Hindlimb muscle (tissue), 1 donor: ENCODE data around the gene ARID1A. TPM values are rescaled to one million over a fixed set of nuclear protein-coding genes. Genes with fewer than 3 reads are reported as not detected.
A peak's percentile ranks its signal among the peaks of the same experiment; 100 is the strongest.
"Not testable (repeated sequence)": the region's sequence is repeated elsewhere in the genome, so short reads cannot be mapped to it uniquely, and the experiment has no call there.

Experiments used
- DNase-seq: peaks from one replicate; pipeline ENCODE4 v3.0.0-alpha.2; 2013
- polyA plus RNA-seq: library from polyadenylated mRNA; unstranded; fragments of 120-200 nt; gene quantifications from one replicate; pipeline ENCODE4 v1.2.1, GENCODE V29; 2013; ENCODE audit not compliant: insufficient read length

Gene ARID1A
- polyA plus RNA-seq, 1 donor: 53.6 TPM

GRCh38 chr1:26697978-26698849, 2.4 kb downstream of the ARID1A start:
- DNase-seq: peak; percentile 82

- DNase-seq: no peak
Observed at GRCh38 chr1:26700711-26701110, 4.9 kb downstream of the ARID1A start.

GRCh38 chr1:26701266-26701994, 5.6 kb downstream of the ARID1A start:
- DNase-seq: no peak

- no peak for DNase-seq
Observed at GRCh38 chr1:26701995-26702679, 6.3 kb downstream of the ARID1A start.

- DNase-seq: no peak
Observed at GRCh38 chr1:26702680-26703038, 6.8 kb downstream of the ARID1A start.

- DNase-seq: no peak
Observed at GRCh38 chr1:26703478-26703877, 7.7 kb downstream of the ARID1A start.

GRCh38 chr1:26704629-26705028, 8.8 kb downstream of the ARID1A start:
- no peak for DNase-seq

GRCh38 chr1:26705227-26705626, 9.4 kb downstream of the ARID1A start:
- not testable (repeated sequence) for DNase-seq

GRCh38 chr1:26705788-26706311, 10.0 kb downstream of the ARID1A start:
- DNase-seq: no peak

GRCh38 chr1:26706315-26706714, 10.5 kb downstream of the ARID1A start:
- DNase-seq: no peak

GRCh38 chr1:26710811-26711210, 15.0 kb downstream of the ARID1A start:
- no peak for DNase-seq

- no peak for DNase-seq
Observed at GRCh38 chr1:26711777-26712176, 16.0 kb downstream of the ARID1A start.

- DNase-seq: no peak
Observed at GRCh38 chr1:26717017-26717491, 21.2 kb downstream of the ARID1A start.

- no peak for DNase-seq
Observed at GRCh38 chr1:26719205-26719604, 23.4 kb downstream of the ARID1A start.

GRCh38 chr1:26721669-26722355, 26.0 kb downstream of the ARID1A start:
- no peak for DNase-seq

GRCh38 chr1:26723013-26723991, 27.5 kb downstream of the ARID1A start:
- DNase-seq: peak; percentile 88

- DNase-seq: no peak
Observed at GRCh38 chr1:26724118-26724517, 28.3 kb downstream of the ARID1A start.

- no peak for DNase-seq
Observed at GRCh38 chr1:26724926-26725325, 29.1 kb downstream of the ARID1A start.

- DNase-seq: not testable (repeated sequence)
Observed at GRCh38 chr1:26725904-26726303, 30.1 kb downstream of the ARID1A start.

GRCh38 chr1:26726784-26727183, 31.0 kb downstream of the ARID1A start:
- DNase-seq: no peak

GRCh38 chr1:26727476-26727875, 31.7 kb downstream of the ARID1A start:
- no peak for DNase-seq
